Measurements from ENCODE around the gene ZNF518A.
"Not testable (repeated sequence)": the region's sequence is repeated elsewhere in the genome, so short reads cannot be mapped to it uniquely, and the experiment has no call there.

The ZNF518A gene

DNA sequence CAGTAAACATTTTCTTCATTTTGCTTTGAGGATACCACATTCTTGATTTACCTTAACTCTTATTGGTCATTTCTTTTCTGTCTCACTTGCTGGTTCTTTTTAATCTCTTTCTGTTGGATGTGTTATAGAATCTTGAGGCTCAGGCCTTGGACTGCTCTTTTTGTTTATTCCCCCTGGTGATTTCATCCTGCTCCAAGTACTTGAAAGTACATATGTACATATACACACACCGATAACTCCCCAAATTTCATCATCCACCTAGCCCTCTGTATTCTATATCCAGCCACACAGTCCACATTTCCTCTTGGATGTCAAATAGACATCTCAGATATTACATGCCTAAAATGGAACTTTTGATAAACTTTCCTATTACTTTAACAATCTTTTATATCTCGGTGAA is 7.5 kb downstream of the ZNF518A start:
- no peak for DNase-seq

DNA sequence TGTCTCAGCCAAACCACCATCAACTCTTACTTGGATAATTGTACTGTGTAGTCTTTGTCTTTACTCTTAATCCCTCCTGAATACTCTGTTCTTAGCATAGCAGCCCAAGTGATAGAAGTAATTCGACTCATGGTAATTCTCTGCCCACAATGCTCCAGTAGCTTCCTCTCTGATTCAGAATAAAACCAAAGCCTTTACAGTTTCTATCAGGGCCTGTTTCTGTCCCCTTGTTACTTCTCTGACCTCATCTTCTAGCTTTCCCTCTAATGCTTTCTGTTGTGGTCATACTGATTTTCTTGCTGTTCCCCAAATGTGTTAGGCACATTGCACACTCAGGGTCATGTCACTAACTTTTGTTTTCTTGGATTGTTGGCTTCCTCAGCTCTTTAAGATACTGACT is 8.0 kb downstream of the ZNF518A start:
- no peak for DNase-seq

DNA sequence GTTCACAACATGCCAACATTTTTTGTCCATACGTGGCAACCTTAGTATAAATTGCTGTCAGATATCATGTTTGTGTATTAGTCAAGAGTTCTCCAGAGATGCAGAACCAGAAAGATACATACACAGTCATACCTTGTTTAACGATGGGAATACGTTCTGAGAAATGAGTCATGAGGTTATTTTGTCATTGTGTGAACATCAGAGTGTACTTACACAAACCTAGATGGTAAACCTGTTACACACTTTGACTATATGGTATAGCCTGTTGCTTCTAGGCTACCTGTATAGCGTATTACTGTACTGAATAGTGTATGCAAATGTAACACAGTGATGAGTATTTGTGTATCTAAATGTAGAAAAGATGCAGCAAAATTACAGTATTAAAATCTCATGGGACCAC is 22.3 kb downstream of the ZNF518A start:
- DNase-seq = no peak

DNA sequence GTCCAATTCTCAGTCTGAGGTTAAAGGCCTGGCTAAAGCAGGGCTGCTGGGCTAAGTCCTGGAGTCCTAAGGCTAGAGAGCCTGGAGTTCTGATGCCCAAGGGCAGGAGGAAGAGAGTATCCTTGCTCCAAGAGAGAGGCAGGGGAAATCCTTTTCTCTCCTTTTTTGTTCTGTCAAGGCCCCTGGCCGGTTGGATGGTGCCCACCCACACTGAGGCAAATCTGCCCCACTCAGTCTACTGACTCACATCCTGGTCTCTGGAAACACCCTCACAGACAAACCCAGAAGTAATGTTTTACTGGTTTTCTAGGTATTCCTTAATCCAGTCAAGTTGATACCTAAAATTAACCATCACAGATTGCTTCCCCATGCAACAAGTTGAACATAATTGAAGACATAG is 23.0 kb downstream of the ZNF518A start:
- no peak for DNase-seq

DNA sequence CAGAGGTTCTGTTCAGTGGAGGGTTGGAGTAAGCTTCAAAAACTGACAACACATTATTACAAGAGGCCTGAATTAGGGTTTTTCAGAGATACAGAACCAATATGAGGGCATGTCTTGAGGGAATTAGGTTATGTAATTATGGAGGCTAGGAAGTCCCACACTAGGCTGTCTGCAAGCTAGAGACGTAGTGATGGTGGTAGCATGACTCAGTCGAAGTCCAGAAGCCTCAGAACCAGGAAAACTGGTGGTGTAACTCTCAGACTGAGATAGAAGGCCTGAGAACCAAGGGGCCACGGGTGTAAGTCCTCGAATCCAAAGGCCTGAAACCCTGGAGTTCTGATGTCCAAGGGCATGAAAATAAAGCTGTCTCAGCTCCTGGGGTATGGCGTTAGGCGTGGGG is 35.6 kb downstream of the ZNF518A start:
- no peak for DNase-seq

DNA sequence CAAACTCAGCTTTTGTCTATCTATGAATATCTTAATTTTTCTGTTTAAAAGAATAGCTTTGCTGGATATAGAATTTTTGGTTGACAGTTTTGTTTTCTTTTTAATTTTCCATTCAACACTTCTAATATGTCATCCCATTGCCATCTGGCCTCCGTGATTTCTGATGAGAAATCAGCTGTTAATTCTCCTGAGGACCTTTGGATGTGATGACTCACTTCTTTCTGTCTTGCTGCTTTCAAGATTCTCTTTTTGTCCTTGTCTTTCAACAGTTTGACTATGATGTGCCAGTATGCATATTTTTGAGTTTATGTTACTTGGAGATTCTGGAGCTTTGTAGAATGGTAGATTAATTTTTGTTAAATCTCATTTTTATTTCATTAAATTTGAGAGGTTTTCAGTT is 38.4 kb downstream of the ZNF518A start:
- no peak for DNase-seq

DNA sequence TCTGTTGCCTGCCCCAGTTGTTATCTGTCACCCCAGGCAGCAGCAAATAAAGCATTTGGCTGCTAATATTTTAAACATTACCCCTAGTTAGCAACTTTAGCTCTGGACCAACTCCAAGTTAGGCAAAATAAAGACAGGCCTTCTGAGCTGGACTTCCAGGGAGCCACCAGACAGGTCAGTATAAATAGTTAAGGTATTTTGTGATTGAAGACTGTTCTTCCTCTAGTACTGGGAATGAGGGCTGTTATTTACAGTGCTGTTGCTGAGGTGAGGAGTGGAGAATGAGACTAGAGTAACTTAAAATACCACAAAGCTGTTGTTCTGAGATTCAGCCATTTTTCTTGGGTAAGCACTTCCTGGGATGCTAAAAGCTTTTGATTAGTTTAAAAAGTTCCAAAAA is 40.1 kb downstream of the ZNF518A start:
- no peak for DNase-seq

DNA sequence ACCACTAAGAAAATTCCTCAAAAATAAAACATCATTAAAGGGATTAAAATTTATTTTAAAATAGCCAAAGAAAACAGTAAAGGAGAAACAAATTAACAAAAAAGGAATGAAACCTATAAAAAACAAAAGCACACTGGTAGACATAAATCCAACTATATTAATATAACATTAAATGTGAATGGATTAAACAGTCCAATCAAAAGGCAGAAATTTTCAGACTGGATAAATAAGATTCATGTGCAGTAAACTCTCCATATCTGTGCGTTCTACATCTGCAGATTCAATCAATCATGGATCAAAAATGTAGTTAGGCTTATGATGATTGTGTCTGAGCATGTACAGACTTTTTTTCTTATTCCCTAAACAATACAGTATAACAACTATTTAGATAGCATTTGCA is 42.6 kb downstream of the ZNF518A start:
- DNase-seq = no peak

DNA sequence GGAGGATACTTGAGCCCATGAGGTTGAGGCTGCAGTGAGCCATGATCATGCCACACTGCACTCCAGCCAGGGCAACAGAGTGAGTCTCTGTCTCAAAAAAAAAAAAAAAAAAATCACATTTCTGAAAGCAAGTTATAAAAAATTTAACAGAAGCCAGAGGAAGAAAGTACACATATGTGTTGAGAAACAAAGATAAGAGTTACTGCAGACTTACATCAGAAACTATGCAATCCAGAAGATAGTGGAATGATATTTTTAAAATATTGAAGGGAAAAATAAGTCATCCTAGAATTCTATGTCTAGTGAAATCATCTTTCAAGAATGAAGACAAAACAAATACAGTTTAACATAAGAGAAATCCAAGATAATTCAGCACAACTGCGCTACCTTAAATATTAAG is 46.9 kb downstream of the ZNF518A start:
- peak; percentile 18 for DNase-seq

DNA sequence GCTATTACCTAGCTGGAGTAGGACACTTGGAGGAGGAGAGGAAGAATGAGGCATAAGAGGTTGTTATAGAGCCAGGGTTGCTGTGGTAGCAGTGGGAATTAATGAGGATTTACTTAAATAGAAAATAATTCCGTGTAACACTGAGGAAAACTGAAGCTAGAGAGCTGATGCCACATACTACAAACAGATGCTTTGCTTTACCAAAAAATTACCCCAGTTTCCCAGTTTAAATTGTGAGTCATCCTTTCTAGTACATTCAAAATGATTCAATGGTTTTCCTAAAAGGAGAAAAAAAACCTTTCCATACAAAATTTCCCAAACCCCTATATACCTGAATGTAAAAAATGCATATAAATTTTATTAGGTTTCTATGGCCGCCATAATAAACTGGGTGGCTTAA is 58.3 kb downstream of the ZNF518A start:
- DNase-seq = no peak

DNA sequence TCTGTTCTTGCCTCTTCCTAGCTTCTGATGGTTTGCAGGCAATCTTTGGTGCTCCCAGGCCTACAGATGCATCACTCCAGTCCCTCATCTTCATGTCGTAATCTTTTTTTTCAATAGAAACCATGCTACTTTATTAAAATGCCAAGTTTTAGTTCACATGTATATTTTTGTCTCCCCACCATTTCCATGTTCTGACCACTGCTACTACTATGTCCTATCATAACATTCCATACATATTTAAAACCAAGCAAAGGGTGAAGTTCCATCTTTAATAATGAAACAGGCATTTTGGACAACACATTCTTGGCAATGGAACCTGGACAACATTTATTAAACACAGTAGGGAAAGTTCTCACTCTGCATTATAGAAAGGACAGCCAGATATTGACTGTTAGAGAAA is 58.8 kb downstream of the ZNF518A start:
- DNase-seq = no peak

DNA sequence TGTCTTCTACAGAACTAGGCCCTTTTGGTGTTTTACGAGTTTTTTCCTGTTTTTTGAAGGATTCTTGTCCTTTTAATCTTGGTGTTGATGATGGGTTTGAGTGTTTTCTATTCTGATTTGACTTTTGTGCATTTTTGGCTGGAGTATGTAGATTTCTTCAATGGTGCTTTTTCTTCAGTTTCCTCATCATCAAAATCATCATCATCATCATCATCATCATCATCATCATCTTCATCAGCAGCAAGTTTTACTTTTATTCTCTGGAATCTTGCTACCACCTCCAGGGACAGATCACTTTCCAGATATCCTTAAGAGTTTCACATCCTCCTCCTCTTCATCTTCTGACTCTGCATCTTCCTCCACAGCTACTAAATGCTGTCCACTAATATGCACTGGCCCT is 59.4 kb downstream of the ZNF518A start:
- not testable (repeated sequence) for DNase-seq

DNA sequence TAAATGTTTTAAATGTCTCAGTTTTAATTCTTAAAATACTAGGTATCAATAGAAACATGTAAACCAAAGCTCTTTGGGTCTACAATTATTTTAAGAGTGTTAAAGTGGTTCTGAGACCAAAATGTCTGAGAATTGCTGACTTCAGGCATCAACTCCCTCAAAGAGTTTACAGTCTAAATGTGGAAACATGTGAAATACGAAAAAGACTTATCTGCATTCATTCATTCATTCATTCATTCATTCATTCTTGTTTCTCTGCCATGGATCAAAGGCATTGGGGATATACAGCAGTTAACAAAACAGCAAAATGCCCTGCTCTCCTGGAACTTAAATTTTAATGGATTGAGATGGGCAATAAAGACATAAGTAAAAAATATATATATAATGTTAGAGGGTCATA is 71.4 kb downstream of the ZNF518A start:
- no peak for DNase-seq

DNA sequence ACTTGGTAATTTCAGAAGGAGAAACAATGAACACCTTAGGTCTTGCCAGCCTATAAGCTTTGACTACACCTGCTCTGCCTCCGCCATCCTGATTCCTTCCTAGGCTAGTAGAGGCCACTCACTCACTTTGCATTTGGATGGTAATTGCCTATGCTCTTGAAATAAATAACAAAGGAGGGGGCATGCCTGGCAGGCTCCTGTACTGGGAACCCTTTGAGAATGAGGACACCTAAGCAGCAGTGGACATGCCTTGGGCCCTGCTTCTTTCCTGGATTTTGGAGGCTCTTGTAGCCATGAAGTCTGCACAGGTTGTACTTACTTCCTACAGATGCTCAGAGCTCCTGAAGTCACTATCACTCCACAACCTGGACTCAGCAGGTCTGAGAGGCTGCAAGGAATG is 75.5 kb downstream of the ZNF518A start:
- no peak for DNase-seq

DNA sequence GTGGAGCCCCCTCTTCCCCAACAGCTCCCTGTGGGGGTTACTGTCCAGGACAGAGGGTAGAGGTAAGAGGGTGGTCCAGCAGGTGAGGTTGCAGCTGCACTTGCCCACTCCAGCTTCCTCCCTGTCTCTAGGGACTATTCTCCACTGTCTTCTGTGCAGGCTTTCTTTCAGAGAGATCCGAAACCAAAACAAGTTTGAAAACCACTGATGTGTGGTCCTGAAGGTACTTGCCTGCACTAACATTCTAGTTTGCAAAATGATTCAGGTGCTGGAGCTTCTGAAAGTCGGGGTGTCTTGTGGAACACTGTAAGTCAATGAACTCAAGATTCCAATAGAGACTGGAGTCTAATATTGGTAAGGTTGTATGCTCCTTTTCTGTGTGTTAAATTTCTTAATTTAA is 78.2 kb downstream of the ZNF518A start:
- DNase-seq = no peak

DNA sequence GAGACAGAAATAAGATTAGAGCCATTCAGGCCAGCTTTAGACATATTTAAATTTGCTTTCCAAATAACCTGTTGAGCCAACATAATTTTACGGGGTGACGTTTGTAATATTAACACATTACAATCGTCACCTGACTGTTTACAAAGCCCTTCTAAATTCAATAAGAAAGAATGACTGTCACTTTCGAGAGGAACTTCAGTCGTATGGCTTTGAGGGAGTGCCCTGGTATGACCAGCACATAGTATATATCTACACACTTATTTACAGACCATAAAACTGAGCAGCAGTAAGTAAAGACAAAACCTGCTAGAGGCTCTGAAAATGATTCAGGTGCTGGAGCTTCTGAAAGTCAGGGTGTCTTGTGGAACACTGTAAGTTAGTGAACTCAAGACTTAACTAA is 78.8 kb downstream of the ZNF518A start:
- DNase-seq = no peak

DNA sequence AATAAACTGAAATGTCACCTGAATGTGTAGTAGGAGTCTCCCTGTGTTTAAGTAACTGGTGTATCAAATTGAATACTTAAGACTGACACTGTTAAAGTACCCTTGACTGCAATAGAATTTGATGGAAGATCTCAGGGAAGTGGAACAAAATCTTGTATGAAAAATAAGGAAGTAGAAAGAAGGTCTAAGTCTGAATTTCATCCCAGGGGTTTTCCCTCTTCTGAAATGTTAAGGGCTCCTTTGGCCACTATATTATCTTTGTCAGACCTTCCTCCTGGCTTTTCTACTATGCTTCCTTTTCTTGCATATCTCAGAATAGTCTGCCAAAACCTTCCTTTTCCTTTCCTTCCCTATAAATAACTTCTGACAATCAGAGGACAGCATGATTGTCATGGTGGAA is 81.7 kb downstream of the ZNF518A start:
- DNase-seq = no peak

DNA sequence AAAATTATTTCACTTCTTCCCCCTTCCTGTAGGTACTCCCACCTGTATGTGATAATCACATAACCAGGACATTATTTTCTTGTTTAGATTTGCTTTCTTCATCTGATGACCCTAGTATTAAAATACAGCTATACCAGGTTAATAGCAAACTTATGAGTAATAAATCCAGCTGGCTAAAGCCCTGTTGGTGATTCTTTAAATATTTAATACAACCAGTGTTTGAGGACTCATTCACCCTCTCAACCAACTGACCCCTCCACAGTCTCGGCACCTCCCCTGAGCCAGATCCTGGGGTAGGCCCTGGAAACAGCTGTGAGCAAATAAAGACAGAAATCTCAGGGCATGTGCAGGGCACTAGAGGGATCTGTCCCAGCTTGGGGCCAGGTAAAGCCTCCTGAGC is 82.8 kb downstream of the ZNF518A start:
- DNase-seq = no peak

All from hematopoietic multipotent progenitor cell treated with erythropoietin and hydrocortisone succinate and interleukin-3 and kit ligand, for 4 days (in vitro differentiated cells).